B cell (primary cell): ENCODE results near the gene ARL16. TPM values are rescaled to one million over a fixed set of nuclear protein-coding genes. Genes with fewer than 3 reads are reported as not detected.

Experiments
- ATAC-seq: fragments of 200-7000 bp; cut with Tn5 transposase; one replicate; pipeline ENCODE4 v1.10.0; 2021; ENCODE audit warnings: low read depth, mild to moderate bottlenecking, moderate number of reproducible peaks, moderate library complexity
- CTCF ChIA-PET: fragments of 350-600 bp; sonication (Branson Sonifier 250); formaldehyde crosslinking; loops from one replicate; lab custom pipeline; 2021; ENCODE audit warnings: antibody characterized with exemption, inconsistent platforms; lab: Charles Lee
- POLR2A ChIA-PET: fragments of 350-600 bp; sonication (Branson Sonifier 250); formaldehyde crosslinking; loops from one replicate; lab custom pipeline; 2021; ENCODE audit warnings: antibody characterized with exemption; lab: Charles Lee
- DNase-seq: peaks from one replicate; pipeline ENCODE4 v3.0.0; 2013
- H2AFZ ChIP-seq: 2 replicates; pipeline ENCODE4 v1.6.1; 2012; ENCODE audit warnings: mild to moderate bottlenecking, low read depth, low read length; ENCODE audit not compliant: insufficient read depth, poor library complexity, severe bottlenecking
- H3K27ac ChIP-seq, 2 donors: 1 replicate in 1 of 2; 2 replicates in 1 of 2; pipeline ENCODE4 v1.5.1; 2012 to 2013; ENCODE audit warnings: low read length in 2 of 2, mild to moderate bottlenecking in 2 of 2, moderate library complexity in 1 of 2
- H3K27me3 ChIP-seq, 4 experiments: fragments of 200-600 bp in 1 of 4; sonication (generic) in 1 of 4; replicated peaks in 1 of 4; 1 replicate in 2 of 4; 2 replicates in 2 of 4; pipeline versions ENCODE4 v1.6.1 to v1.7.0; 2013 to 2016; ENCODE audit warnings: low read length in 3 of 4, mild to moderate bottlenecking in 2 of 4, mixed read lengths in 1 of 4, moderate library complexity in 1 of 4; ENCODE audit not compliant: insufficient read depth in 4 of 4, control insufficient read depth in 3 of 4; ENCODE audit errors: control extremely low read depth in 1 of 4
- H3K36me3 ChIP-seq, 2 experiments: replicated peaks in 1 of 2; 1 replicate in 1 of 2; 2 replicates in 1 of 2; pipeline versions ENCODE4 v1.6.1 to v1.7.1; 2013; ENCODE audit warnings: low read length in 1 of 2; ENCODE audit not compliant: insufficient read depth in 2 of 2, control insufficient read depth in 1 of 2; ENCODE audit errors: control extremely low read depth in 1 of 2, extremely low read depth in 1 of 2
- H3K4me1 ChIP-seq, 2 donors: fragments of 200-600 bp in 1 of 2; sonication (generic) in 1 of 2; 1 replicate in 1 of 2; 2 replicates in 1 of 2; pipeline versions ENCODE4 v1.5.1 to v1.6.1; 2013 to 2017; ENCODE audit warnings: low read length in 2 of 2; ENCODE audit not compliant: control insufficient read depth in 2 of 2, insufficient read depth in 2 of 2
- H3K4me2 ChIP-seq: replicated peaks from 2 replicates; pipeline ENCODE3; 2012; ENCODE audit warnings: mild to moderate bottlenecking, low read depth, low read length; ENCODE audit not compliant: poor library complexity, severe bottlenecking
- H3K4me3 ChIP-seq, 5 experiments: fragments of 200-600 bp in 1 of 5; sonication (generic) in 1 of 5; 1 replicate in 3 of 5; 2 replicates in 2 of 5; pipeline versions ENCODE4 v1.5.1 to v1.7.0; 2011 to 2016; ENCODE audit warnings: low read length in 4 of 5, mild to moderate bottlenecking in 4 of 5, low read depth in 2 of 5, control low read depth in 1 of 5, moderate library complexity in 1 of 5; ENCODE audit not compliant: insufficient read depth in 1 of 5; ENCODE audit errors: control extremely low read depth in 1 of 5, extremely low read depth in 1 of 5
- H3K79me2 ChIP-seq: fragments of 200-600 bp; sonication (generic); one replicate; pipeline ENCODE4 v1.6.0; 2016; ENCODE audit warnings: low read length; ENCODE audit not compliant: control insufficient read depth, insufficient read depth
- H3K9ac ChIP-seq: fragments of 200-600 bp; sonication (generic); 2 replicates; pipeline ENCODE4 v1.6.1; 2017; ENCODE audit warnings: mild to moderate bottlenecking, low read length, moderate library complexity
- H3K9me3 ChIP-seq, 3 donors: one replicate each; pipeline versions ENCODE4 v1.6.1 to v1.7.1; 2013; ENCODE audit warnings: low read length in 2 of 3; ENCODE audit not compliant: control insufficient read depth in 2 of 3, insufficient read depth in 1 of 3; ENCODE audit errors: control extremely low read depth in 1 of 3
- H4K20me1 ChIP-seq: 2 replicates; pipeline ENCODE4 v1.6.0; 2012; ENCODE audit warnings: mild to moderate bottlenecking, low read length; ENCODE audit not compliant: insufficient read depth, control insufficient read depth, poor library complexity, severe bottlenecking
- H3K27ac Mint-ChIP-seq: one replicate; pipeline ENCODE4 v1.8.0; 2021; ENCODE audit warnings: mixed read lengths
- H3K27me3 Mint-ChIP-seq: one replicate; pipeline ENCODE4 v1.8.0; 2021; ENCODE audit warnings: mixed read lengths
- H3K4me1 Mint-ChIP-seq: one replicate; pipeline ENCODE4 v1.8.0; 2021; ENCODE audit warnings: mixed read lengths
- H3K4me3 Mint-ChIP-seq: one replicate; pipeline ENCODE4 v1.8.0; 2021; ENCODE audit warnings: mixed read lengths
- H3K9me3 Mint-ChIP-seq: one replicate; pipeline ENCODE4 v1.8.0; 2022; ENCODE audit warnings: mixed read lengths; ENCODE audit not compliant: insufficient read depth
- CTCF ChIP-seq: fragments of 200-600 bp; IDR thresholded peaks from one replicate; pipeline ENCODE4 v1.8.0; 2022; ENCODE audit warnings: antibody characterized with exemption, mild to moderate bottlenecking
- EZH2 ChIP-seq: IDR thresholded peaks from 2 replicates; pipeline ENCODE4 v1.6.1; 2012; ENCODE audit warnings: borderline replicate concordance, low read depth, mild to moderate bottlenecking, moderate library complexity, low read length; ENCODE audit not compliant: insufficient read depth, poor library complexity, severe bottlenecking
- WGBS: methylation state at CpG from one replicate; pipeline ENCODE4 v1.1.5; 2013; ENCODE audit warnings: missing lambda C conversion rate; ENCODE audit not compliant: insufficient coverage; 5-methylcytosine and 5-hydroxymethylcytosine counted together
- intact Hi-C: fragments of 100-400 bp; cut with micrococcal nuclease; formaldehyde crosslinking; loops from one replicate; pipeline ENCODE4 v1.10.0; 2022
- polyA plus RNA-seq: library from polyadenylated mRNA; depleted of rRNA; stranded (reverse); fragments of >200 nt; gene quantifications from 2 replicates; pipeline ENCODE4 v1.2.3, GENCODE V29; 2012
- total RNA-seq, 2 donors: library from RNA; stranded (reverse); fragments of 120-200 nt in 1 of 2; gene quantifications; 1 replicate in 1 of 2; 2 replicates in 1 of 2; pipeline versions ENCODE4 v1.2.3 to v1.2.4, GENCODE V29; 2013 to 2022

The ARL16 gene
- total and polyA plus RNA-seq, 2 donors (not counting 1 experiment from before 2014, with no cell fraction given) = 32.5 to 101 TPM

GRCh38 chr17:81720267-81721071, 36.9 kb upstream of the ARL16 start:
- no peaks in the 10 kb centered on the region for H3K9me3 Mint-ChIP-seq
- Histone ChIP-seq H3K27me3 (no peaks in the 10 kb centered on the region), H3K9me3 (no peaks in the 10 kb centered on the region), H3K9ac (no peak overlapping the region), H2AFZ (no peak overlapping the region), H3K4me3 (no peak overlapping the region), H3K36me3 (no peaks in the 10 kb centered on the region), H3K79me2 (no peaks in the 10 kb centered on the region), H3K27ac (no peak overlapping the region), H4K20me1 (no peaks in the 10 kb centered on the region), H3K4me1 (no peaks in the 10 kb centered on the region), H3K4me2 (no peak overlapping the region)
- no peak overlapping the region for H3K27ac Mint-ChIP-seq
- DNase-seq = no peak
- POLR2A ChIA-PET = no interaction called here
- H3K27me3 Mint-ChIP-seq = peaks cover 7% of the 10 kb centered on the region
- CTCF ChIA-PET = no interaction called here
- intact Hi-C loops = no loop called here
- H3K4me1 Mint-ChIP-seq = no peaks in the 10 kb centered on the region
- no peak for ATAC-seq
- TF ChIP-seq EZH2 (no peak), CTCF (no peak)
- 90% methylated on average over 29 of the region's 33 CpGs for WGBS
- H3K4me3 Mint-ChIP-seq = no peak overlapping the region

- ChIA-PET POLR2A (no interaction called here), CTCF (no interaction called here)
- no peaks in the 10 kb centered on the region for H3K27me3 ChIP-seq
- H3K4me1 ChIP-seq = no peaks in the 10 kb centered on the region
- H2AFZ ChIP-seq = no peak overlapping the region
- H3K4me3 ChIP-seq = no peak overlapping the region
- H3K9me3 ChIP-seq = no peaks in the 10 kb centered on the region
- no peaks in the 10 kb centered on the region for H4K20me1 ChIP-seq
- H3K4me2 ChIP-seq = no peak overlapping the region
- H3K9me3 Mint-ChIP-seq = no peaks in the 10 kb centered on the region
- no peak overlapping the region for H3K9ac ChIP-seq
- H3K27ac Mint-ChIP-seq = no peak overlapping the region
- H3K36me3 ChIP-seq = no peaks in the 10 kb centered on the region
- no peaks in the 10 kb centered on the region for H3K79me2 ChIP-seq
- TF ChIP-seq CTCF = no peak
- TF ChIP-seq EZH2 = no peak
- no peak overlapping the region for H3K4me3 Mint-ChIP-seq
- ATAC-seq (no peak), DNase-seq (no peak)
- H3K4me1 Mint-ChIP-seq = no peaks in the 10 kb centered on the region
- 92% methylated on average over 29 of the region's 33 CpGs for WGBS
- intact Hi-C loops = no loop called here
- H3K27ac ChIP-seq = no peak overlapping the region
- H3K27me3 Mint-ChIP-seq = peaks cover 7% of the 10 kb centered on the region
Observed at GRCh38 chr17:81719410-81720266, 36.0 kb upstream of the ARL16 start.
